ENCODE measurements around the gene ARRDC2.

ARRDC2 gene

DNA sequence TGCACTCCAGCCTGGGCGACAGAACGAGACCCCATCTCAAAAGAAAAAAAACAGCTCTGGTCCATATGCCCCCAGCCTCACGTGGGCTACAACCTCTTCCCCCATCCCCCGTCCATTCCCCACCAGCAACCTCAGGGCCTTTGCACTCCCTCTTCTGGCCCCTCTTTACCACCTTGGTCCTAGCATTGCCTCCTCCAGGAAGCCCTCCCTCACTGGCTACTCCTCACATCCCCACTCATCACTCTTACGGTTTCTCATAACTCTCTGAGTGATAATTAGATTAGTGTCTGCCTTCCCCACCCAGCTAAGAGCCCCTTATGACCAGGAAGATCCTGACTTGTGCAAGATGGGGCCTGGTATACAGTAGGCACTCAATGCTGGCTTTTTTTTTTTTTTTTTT lies 48.0 kb downstream of the ARRDC2 start:
- TF ChIP-seq TCF12 (IDR thresholded peaks at IDR 0.05; ENCODE audit: low read depth) (no peak), YY1 (IDR thresholded peaks at IDR 0.05; ENCODE audit: low read depth) (no peak), CREB1 (IDR thresholded peaks at IDR 0.05; ENCODE audit: low read depth) (no peak), MAX (IDR thresholded peaks at IDR 0.05) (no peak), FOXM1 (IDR thresholded peaks at IDR 0.05; ENCODE audit: borderline replicate concordance, low read depth) (no peak), RAD21 (IDR thresholded peaks at IDR 0.05; ENCODE audit: low read depth) (no peak), ZBTB7A (IDR thresholded peaks at IDR 0.05; ENCODE audit: low read depth) (no peak), NFIC (IDR thresholded peaks at IDR 0.05) (no peak), CEBPB (IDR thresholded peaks at IDR 0.05) (no peak), EGR1 (IDR thresholded peaks at IDR 0.05) (no peak), EP300 (IDR thresholded peaks at IDR 0.05; ENCODE audit: borderline replicate concordance) (no peak), TEAD4 (IDR thresholded peaks at IDR 0.05) (no peak)
- TF ChIP-seq, protein P1, sequence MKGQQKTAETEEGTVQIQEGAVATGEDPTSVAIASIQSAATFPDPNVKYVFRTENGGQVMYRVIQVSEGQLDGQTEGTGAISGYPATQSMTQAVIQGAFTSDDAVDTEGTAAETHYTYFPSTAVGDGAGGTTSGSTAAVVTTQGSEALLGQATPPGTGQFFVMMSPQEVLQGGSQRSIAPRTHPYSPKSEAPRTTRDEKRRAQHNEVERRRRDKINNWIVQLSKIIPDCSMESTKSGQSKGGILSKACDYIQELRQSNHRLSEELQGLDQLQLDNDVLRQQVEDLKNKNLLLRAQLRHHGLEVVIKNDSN (IDR thresholded peaks at IDR 0.05): no peak
- TF ChIP-seq, protein P2, sequence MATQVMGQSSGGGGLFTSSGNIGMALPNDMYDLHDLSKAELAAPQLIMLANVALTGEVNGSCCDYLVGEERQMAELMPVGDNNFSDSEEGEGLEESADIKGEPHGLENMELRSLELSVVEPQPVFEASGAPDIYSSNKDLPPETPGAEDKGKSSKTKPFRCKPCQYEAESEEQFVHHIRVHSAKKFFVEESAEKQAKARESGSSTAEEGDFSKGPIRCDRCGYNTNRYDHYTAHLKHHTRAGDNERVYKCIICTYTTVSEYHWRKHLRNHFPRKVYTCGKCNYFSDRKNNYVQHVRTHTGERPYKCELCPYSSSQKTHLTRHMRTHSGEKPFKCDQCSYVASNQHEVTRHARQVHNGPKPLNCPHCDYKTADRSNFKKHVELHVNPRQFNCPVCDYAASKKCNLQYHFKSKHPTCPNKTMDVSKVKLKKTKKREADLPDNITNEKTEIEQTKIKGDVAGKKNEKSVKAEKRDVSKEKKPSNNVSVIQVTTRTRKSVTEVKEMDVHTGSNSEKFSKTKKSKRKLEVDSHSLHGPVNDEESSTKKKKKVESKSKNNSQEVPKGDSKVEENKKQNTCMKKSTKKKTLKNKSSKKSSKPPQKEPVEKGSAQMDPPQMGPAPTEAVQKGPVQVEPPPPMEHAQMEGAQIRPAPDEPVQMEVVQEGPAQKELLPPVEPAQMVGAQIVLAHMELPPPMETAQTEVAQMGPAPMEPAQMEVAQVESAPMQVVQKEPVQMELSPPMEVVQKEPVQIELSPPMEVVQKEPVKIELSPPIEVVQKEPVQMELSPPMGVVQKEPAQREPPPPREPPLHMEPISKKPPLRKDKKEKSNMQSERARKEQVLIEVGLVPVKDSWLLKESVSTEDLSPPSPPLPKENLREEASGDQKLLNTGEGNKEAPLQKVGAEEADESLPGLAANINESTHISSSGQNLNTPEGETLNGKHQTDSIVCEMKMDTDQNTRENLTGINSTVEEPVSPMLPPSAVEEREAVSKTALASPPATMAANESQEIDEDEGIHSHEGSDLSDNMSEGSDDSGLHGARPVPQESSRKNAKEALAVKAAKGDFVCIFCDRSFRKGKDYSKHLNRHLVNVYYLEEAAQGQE (IDR thresholded peaks at IDR 0.05; ENCODE audit: low read depth): no peak

- TF ChIP-seq FOXM1 (IDR thresholded peaks at IDR 0.05; ENCODE audit: borderline replicate concordance, low read depth) (no peak), ZBTB7A (IDR thresholded peaks at IDR 0.05; ENCODE audit: low read depth) (no peak), TAF1 (IDR thresholded peaks at IDR 0.05; ENCODE audit: low read depth) (no peak), TCF12 (IDR thresholded peaks at IDR 0.05; ENCODE audit: low read depth) (no peak), EP300 (IDR thresholded peaks at IDR 0.05; ENCODE audit: borderline replicate concordance) (no peak), YY1 (IDR thresholded peaks at IDR 0.05; ENCODE audit: low read depth) (no peak)
- TF ChIP-seq, protein P1 (IDR thresholded peaks at IDR 0.05): no peak
- TF ChIP-seq, protein P2 (IDR thresholded peaks at IDR 0.05; ENCODE audit: low read depth): no peak
Measured at GRCh38 chr19:18057557-18057956, 49.6 kb downstream of the ARRDC2 start.

DNA sequence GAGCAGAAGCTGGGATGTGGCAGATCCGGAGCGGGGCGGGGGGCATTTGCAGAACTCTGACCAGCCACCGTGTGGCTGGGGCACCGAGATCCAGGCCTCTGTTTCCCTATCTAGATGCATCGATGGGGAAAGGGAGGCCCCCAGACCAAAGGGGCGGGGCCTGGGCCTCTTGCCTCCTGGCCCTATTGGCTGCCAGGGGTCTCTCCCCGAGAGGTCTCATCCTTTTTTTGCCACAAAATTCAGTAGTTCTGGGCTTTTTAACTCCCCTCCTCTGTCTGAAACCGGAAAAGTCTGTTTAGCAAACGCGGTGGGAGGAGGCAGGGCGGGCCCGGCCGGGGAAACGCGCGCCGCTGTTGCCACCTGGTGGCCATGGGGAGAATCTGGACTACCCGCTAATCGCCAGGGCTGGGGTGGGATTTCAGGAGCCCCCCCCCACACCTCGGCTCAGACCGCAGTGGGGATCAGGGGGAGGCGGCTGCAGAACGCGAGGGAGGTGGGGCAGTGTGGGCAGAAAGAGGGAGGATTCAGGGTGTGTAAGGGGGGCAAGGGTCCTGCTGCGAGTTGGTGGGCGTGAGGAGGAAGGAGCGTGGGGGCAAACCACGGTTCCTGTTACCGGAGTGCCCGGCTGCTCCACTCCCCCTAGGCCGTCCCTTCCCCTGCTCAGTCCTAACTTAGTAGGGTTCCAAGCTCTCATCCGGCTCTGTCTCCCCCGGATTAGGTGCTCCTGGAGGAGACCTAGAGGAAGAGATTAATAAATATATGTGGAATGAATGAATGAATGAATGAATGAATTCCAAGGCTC lies 50.4 kb downstream of the ARRDC2 start:
- 0 out of 2 replicates have a peak, but pooled peaks have one; percentile 29 for TF ChIP-seq MAX (IDR thresholded peaks at IDR 0.05)
- peak; percentile 99 for TF ChIP-seq ZBTB7A (IDR thresholded peaks at IDR 0.05; ENCODE audit: low read depth)
- TF ChIP-seq NFIC (IDR thresholded peaks at IDR 0.05): no peak
- no peak for TF ChIP-seq CREB1 (IDR thresholded peaks at IDR 0.05; ENCODE audit: low read depth)
- TF ChIP-seq RAD21 (IDR thresholded peaks at IDR 0.05; ENCODE audit: low read depth): peak; percentile 97
- no peak for TF ChIP-seq EP300 (IDR thresholded peaks at IDR 0.05; ENCODE audit: borderline replicate concordance)
- no peak for TF ChIP-seq TEAD4 (IDR thresholded peaks at IDR 0.05)
- TF ChIP-seq CEBPB (IDR thresholded peaks at IDR 0.05): no peak
- TF ChIP-seq EGR1 (IDR thresholded peaks at IDR 0.05): no peak
- no peak for TF ChIP-seq FOXM1 (IDR thresholded peaks at IDR 0.05; ENCODE audit: borderline replicate concordance, low read depth)
- TF ChIP-seq, protein P2 (IDR thresholded peaks at IDR 0.05; ENCODE audit: low read depth): no peak
- TF ChIP-seq YY1 (IDR thresholded peaks at IDR 0.05; ENCODE audit: low read depth): no peak
- 0 out of 2 replicates have a peak, but pooled peaks have one; percentile 39 for TF ChIP-seq TAF1 (IDR thresholded peaks at IDR 0.05; ENCODE audit: low read depth)
- TF ChIP-seq, protein P1 (IDR thresholded peaks at IDR 0.05): no peak

All from Ishikawa (cell line).